Measurements from ENCODE around the gene NR1H4. TPM values are rescaled to one million over a fixed set of nuclear protein-coding genes. Genes with fewer than 3 reads are reported as not detected.

NR1H4 gene
- total and polyA plus RNA-seq, 2 of the 13 experiments (the other 11 are each of a cell fraction or from before 2014, with no cell fraction given): 27.3 to 114 TPM

Small RNA genes within 50 kb of the gene (small RNA-seq; reads per million reads assigned to genes)
- 0 reads per million in 3 experiments for gene AC010200.2 (ENCODE audit: insufficient read depth in 2 of 3, insufficient read length in 3 of 3, low read depth in 2 of 3, low replicate concordance in 1 of 3)

Other genes with a start within 250 kb of the NR1H4 start
- gene DEPDC4, start 206.8 kb upstream of the NR1H4 start, total RNA-seq (2016; rRNA removed; fragmentation: Illumina TruSeq; extraction: Trizol): 5.7 and 6.6 TPM in 2 replicates
- 1.5 and 2.2 TPM in 2 replicates for gene DEPDC4, start 206.8 kb upstream of the NR1H4 start, polyA plus RNA-seq (2011; rRNA removed)
- gene SCYL2, start 206.7 kb upstream of the NR1H4 start, total RNA-seq (2016; rRNA removed; fragmentation: Illumina TruSeq; extraction: Trizol): 28.8 and 41.9 TPM in 2 replicates
- gene SCYL2, start 206.7 kb upstream of the NR1H4 start, polyA plus RNA-seq (2011; rRNA removed): 9.3 and 11.4 TPM in 2 replicates
- gene SLC17A8, start 116.8 kb upstream of the NR1H4 start, total RNA-seq (2016; rRNA removed; fragmentation: Illumina TruSeq; extraction: Trizol): 0.10 and 0.15 TPM in 2 replicates
- 0.07 TPM in 1 of 2 replicates, not detected in the other for gene SLC17A8, start 116.8 kb upstream of the NR1H4 start, polyA plus RNA-seq (2011; rRNA removed)
- gene GAS2L3, start 99.8 kb downstream of the NR1H4 start, total RNA-seq (2016; rRNA removed; fragmentation: Illumina TruSeq; extraction: Trizol): 20.8 and 21.3 TPM in 2 replicates
- gene GAS2L3, start 99.8 kb downstream of the NR1H4 start, polyA plus RNA-seq (2011; rRNA removed): 3.3 and 7.0 TPM in 2 replicates